GM15510 (cell line): Measurements from ENCODE around the gene ERBB4.

ENCODE experiments used
- POLR2A ChIP-seq: IDR thresholded peaks from 3 replicates; pipeline ENCODE4 v1.6.1; 2011; ENCODE audit warnings: borderline replicate concordance; ENCODE audit not compliant: insufficient read length; ENCODE audit errors: extremely low read depth

The ERBB4 gene

DNA sequence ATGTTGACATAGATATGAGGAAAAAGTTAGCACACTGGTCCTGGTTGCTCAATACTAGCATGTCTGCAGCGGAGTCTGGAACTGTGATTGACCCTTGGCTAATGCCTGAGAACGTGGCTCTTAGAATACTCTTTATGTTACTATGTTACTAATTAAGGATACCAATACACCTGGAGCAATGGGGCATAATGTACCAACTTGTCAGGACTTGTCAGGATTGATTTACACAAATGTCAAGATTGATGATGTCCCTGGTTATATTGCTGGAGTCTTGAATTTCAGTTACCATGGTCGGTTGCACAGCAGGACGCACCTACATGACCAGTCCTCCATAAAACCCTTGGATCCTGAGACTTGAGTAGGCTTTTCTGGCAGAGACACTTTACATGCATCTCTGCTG, 1171.3 kb downstream of the ERBB4 start:
- no peak for TF ChIP-seq POLR2A

DNA sequence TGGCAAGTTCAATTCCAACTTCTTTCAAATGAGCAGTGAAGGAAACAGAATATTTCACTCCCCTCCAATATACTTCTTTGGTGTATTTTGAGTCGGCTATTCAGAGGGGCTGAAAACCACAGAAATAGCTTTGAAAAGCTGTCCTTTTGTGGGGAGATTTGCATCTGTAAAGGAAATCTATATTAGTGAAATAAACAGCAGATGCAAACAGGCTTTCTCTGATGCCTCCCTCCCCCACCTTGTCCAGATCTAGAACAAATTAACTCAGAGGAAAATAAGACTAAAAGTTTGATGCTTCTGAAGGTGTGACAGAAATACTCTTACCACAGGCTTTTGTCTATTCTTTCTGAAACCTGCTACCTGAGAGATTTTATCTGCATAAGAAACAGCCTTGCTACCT, 1173.7 kb downstream of the ERBB4 start:
- no peak for TF ChIP-seq POLR2A

DNA sequence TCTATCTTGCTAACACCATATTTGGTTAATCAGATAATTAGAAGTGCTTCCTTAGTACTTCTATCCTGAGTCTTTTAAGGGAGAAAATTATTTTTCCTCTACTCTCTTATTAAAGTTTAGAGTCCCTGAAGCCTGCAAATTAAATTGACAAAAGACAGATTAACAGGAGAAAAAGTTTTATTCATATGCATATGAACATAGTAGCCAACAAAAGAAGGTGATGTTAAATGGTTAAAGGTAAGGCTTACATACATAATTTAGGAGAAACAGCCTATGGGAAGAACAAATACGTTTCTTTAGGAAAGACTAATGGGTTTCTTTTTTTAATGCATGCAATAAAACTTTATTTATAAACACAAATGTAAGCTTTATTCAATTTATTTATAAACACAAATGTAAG, 1177.2 kb downstream of the ERBB4 start:
- no peak for TF ChIP-seq POLR2A

DNA sequence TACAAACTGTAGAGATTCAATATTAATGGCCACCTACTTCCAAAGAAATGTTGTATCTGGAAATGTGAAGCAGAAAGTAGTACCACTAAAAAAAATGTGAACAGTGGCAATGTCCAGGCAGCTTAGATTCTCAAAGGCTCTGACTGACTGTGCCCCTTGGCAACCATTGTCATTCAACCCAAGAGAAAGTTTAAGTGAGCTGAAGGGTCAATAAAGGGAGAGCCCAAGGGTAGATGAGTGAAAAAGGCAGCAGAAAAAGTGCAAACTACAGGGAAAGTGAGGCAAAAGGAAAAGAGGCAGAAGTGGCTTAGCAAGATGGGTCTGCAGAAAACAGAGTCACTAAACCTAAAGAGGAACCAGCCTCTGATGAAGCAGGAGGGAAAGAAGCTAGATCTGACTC, 1179.3 kb downstream of the ERBB4 start:
- no peak for TF ChIP-seq POLR2A

DNA sequence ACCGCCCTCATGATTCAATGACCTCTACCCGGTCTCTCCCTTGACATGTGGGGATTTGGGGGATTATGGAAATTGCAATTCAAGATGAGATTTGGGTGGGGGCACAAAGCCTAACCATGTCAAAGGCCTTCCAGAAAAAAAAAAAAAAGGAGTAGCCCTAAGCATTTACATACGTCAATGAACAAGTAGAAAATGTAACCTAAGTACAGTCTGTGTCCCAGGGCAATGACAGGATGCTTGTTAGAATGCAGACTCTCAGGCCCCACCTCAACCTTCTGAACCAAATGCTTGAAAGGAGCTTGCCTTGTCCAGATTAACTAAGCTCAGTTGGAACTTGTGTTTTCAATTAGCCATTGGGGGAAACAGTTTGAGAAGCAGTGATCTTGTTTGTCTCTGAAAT, 1180.1 kb downstream of the ERBB4 start:
- TF ChIP-seq POLR2A = no peak

DNA sequence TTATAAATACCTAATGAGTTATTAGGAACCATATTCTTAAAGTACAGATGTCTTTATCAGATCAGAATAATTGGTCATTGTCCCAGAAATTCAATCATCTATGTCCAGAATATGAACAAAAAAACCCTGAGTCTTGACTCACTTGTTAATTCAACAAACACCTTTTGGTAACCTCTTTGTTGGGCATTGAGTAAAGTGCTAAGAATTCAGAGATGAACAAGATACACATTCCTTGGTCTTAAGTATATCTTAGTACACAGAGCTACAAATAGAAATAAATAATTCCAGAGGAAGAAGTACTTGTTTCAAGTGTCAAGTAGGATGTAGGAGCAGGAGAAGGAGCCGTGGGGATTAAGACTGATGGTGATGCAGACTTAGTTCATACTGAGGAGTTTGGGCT, 1184.1 kb downstream of the ERBB4 start:
- TF ChIP-seq POLR2A = no peak

DNA sequence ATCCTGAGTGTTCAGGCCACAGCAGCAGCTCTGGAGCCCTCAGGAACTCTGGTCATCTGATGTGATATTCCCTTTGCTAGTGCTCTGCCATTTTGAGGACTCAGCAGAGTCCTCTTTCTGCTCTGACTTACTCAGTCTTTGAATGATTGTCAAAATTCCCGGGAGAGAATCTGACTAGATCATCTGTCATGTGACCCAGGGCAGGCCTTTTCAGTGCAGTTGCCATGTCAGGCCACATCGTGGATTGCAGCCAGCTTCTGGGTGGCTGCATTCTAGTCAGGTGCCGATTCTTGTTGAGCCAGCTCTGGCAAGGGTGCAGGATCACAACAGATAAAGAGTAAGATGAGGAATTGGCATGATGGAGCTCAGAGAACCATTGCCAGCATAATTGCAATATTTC, 1186.6 kb downstream of the ERBB4 start:
- TF ChIP-seq POLR2A = no peak

DNA sequence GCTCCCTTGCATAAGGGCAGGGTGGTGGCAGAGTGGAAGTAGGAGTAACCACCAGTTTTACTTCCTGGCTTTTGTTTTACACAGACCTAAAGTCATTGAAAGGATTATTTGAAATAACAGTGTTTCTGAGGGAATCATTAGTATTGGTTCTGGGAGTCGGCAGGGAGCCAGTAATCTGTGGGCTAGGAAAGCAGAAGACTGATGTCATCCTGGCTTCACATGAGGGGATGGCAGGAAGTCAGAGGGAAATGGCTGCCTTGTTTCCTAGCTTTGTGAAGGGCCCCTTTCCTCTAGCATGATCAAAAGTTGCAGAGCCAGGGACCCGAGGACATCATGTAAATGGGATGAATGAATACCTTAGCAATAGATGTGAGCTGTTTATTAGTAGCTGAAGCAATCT, 1189.6 kb downstream of the ERBB4 start:
- TF ChIP-seq POLR2A = no peak

DNA sequence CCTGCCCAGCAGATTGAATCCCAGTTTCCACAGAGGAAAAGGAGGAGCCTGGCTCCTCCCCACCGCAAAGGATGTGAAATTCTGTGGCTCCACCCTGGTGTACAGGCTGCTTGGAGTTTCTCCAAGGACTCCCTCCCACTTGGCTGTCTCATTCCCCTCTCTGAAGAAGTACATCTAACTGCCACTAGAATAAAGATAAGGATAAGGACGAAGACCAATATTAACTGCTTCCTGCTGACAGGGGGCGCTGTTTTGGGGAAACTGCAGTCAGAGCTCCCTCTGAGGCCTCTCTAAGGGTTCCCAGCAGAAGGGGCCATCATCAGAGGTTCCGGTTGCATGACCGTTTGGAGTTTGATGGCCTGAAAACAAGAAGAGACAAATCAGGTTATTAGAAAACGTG, 1191.3 kb downstream of the ERBB4 start:
- TF ChIP-seq POLR2A = no peak

DNA sequence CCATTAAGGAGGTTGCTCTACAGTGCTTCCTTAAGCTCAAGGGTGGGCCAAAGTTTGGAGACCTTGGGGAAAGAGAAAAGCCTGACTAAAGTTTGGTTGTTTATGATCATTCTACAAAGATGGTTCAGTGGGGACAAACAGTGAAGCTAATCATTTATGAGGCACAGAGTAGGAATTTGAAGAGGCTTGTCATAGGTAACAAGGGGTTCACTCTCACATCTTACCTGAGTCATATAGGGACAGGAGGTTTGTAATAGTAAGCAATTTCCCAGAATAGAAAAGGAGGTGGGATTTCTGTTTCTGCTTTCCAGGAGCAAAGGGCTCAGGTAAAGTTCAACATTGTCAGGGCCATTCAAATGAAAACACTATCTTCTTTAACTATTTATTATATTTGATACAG, 1194.3 kb downstream of the ERBB4 start:
- TF ChIP-seq POLR2A = no peak

DNA sequence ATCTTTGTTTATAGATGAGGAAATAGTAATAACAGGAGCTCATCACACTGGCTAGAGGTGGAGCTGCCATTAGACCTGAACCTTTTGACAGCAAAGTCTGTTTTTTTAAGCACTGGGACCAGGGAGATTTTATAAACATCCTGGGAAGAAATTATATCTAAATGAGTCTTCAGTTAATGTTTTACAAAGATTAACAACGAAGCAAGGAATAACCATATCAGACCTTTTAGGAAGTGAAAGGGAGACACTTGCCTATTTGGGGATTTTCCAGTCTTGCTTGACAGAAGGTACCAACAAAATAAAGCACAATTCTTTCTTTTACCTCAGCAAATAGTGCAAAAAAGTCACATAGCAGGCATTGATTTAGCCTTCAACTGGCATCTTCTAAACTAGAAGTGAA, 1205.2 kb downstream of the ERBB4 start:
- no peak for TF ChIP-seq POLR2A

DNA sequence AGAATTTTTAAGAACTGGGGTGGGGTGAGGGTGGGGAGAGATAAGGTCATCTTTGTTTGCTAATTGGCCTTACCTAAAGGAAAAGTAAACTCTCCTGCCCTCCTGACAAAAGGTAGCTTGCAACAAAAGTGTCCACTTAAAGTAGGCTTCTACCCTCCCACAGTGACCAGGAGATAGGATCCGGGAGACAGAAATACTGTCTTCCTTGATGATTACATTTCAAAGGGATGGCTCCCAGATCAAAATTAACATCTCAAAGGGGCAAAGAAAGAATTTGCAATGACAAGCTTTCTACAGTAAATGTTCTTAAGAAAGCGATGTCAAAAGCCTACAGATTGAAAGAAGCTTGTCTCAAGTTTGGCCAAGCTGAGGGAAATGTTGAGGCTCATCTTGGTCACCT, 1206.9 kb downstream of the ERBB4 start:
- TF ChIP-seq POLR2A = no peak

DNA sequence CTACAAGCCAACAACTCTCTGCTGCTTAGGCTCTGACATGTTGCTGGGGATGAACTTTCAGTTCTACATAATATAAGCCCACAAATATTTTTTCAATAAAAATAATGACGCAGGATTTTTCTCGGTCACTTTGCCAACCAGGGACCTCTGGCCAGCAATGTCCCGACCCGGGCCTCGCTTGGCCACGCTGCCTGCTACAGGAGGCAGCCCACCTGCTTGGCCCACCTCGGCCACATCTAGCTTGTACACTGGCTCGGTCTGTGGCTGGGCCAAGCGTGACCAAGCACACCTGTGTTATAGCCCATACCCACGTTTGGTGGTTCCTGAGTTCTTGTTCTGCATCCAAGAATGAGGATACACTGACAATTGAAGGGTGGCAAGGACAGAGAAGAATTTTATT, 1208.7 kb downstream of the ERBB4 start:
- no peak for TF ChIP-seq POLR2A

DNA sequence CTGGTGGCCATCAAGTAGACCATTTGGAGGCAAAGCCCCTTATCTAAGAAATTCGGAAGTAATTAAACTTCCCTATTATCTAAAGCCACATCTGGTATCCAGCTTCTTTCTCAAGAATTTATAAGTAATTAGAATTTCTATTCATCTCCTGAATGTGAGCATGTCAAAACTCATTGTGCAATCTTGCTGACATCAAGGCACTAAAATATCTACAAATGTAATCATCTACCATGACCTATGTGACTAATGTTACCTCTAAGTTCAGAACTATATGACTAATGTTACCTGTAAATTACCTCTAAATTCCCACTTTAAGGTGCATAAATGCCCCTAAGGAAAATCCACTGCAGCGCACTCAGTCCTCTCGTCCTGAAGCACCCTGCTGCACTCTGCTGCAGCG, 1209.2 kb downstream of the ERBB4 start:
- TF ChIP-seq POLR2A = no peak

DNA sequence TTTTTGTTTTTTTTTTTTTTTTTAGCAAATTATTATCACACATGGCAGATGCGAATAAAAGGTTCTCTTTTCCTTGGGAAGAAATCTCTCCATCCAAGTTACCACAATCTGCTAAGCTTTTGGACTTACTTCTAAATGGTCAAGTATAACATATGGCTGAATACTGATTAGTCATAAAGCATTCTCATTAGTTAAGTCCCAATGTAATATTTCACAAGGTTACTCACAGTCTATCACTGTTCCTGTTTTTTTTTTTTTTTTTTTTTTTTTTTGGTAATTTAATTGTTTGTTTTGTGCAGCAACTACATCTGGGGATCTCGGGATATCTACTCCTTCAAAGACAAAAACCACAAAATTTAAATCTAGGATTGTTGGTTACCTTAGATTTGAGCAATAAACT, 1210.5 kb downstream of the ERBB4 start:
- TF ChIP-seq POLR2A = no peak
